Measurements from ENCODE around the gene PAPSS1. TPM values are rescaled to one million over a fixed set of nuclear protein-coding genes. Genes with fewer than 3 reads are reported as not detected.
"Not testable (repeated sequence)": the region's sequence is repeated elsewhere in the genome, so short reads cannot be mapped to it uniquely, and the experiment has no call there.

The PAPSS1 gene
- total RNA-seq, 1 donor from 2014 or later: 118 TPM

DNA sequence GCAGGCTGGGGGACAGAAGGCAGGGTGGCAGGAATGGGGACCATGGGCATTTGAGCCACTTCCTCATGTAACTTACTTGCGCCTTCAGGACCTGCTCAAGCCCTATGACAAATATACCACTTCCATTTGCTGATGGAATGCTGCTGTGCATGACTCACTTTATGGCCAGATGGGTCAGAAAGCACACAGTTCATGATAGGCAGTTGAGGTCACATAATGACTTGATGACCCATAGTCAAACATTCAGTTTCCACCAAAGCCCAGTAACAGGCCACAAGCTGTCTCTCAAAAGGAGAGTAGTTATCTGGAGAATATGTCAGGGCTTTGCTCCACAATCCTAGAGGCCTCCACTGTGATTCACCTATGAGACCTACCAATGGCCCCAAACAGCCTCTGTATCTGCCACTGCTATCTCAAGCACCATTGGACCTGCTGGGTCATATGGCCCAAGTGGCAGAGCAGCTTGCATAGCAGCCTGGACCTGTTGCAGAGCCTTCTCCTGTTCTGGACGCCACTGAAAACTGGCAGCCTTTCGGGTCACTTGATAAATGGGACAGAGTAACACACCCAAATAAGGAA is 5.3 kb upstream of the PAPSS1 start:
- DNase-seq: no peak

DNA sequence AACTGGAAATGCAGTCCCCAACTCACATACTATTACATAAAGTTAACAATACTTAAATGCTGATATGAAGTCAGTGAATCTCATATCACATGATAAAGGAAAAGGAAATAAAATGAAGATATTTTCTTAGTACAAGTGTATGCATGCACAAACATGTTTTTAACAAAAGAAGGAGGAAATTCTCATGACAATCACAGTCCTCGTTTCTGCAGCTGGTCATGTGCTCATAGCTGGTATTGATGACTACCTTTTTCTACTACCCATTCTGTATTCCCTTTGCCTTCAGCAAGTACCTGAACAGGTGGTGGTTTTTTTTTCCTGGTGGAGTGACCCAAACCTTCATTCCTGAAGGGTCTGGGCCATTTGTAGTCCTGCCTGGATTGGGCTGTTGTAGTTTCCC is 3.3 kb upstream of the PAPSS1 start:
- DNase-seq: not testable (repeated sequence)

DNA sequence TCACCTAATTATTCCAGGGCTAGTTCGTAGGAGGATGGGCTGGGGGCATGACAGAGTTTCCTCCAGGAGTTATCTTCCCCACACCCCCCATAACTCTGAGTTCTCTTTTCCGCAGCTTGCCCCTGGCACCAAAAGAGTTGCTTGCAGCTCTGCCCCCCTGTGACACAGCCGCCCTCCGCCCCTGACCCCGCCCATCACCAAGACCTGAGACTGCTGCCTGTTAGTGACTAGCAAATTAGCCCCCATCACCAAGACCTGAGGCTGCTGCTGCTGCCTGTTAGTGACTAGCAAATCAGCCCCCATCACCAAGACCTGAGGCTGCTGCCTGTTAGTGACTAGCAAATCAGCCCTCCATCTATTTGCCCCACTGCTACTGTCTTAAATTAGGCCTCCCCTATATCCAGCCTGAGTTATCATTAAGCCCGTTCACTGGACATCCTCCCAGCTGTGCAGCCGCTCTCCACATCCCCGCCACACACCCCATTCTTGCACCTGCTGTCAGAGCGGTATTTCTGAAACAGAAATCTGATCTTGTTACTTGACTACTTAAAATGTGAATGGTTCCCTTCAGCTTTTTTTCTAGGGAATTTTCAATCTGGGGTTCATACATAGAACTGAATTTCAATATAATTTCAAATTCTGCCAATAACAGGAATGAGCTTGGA is 1.5 kb upstream of the PAPSS1 start:
- no peak for DNase-seq

DNA sequence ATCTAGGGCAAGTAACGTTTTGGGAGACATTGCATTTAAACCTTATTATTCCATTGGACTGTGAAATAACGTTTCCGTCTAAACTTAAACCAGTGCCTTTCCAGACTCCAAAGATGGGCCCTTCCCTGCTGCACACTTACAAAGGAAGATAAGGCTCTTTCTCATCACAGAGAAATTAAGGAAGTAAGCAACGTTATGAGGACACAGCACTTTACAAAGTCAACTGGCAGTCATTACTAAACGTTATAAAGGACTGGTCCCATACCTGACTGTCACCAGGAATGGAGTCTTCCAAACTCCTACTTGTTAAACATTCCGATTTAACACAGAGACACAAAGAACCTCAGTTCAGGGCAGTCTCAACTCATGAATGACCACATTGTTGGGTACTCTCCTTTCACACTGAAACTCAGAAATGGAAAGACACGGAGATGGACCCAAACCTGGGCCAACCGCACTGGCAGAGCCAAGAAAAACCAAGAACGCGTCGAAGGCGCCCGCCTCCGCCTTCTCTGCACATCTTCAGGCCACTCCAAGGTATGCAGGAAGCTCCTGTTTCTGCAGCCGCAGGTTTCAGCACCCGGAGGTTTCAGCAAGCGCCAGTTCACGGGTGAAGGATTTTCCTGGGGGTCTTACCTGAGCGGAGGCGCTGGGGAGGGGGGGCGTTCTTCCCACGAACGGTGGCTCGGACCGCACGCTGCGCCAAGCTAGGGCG is 670 bp downstream of the PAPSS1 start:
- no peak for DNase-seq

DNA sequence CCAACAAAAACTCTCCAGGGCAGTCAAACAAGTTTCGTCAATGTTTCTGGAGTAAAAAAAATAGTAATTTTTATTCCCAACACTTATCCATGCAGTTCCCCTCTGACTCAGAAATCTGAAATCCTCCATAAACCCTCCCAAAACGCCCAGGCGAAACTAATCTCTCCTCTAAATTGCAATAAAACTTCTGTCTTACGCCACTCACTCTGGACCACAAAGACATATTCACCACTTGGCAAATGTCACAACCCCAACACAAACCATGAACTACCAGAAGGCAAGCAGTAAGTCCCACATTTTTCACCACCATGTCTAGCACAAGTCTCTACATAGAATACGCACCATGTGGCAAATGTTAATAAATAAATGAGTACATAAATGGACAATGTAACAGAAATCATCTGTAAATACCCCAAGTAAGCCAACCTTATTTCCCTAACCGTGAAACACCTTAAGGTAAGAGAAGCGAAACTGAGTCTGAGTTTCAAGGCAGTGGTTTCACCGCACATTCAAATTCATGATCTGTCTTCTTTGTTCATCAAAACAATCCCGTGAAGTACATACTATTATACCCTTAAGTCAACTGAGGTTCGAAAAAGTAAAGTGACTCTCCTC is 1.6 kb downstream of the PAPSS1 start:
- DNase-seq: no peak

DNA sequence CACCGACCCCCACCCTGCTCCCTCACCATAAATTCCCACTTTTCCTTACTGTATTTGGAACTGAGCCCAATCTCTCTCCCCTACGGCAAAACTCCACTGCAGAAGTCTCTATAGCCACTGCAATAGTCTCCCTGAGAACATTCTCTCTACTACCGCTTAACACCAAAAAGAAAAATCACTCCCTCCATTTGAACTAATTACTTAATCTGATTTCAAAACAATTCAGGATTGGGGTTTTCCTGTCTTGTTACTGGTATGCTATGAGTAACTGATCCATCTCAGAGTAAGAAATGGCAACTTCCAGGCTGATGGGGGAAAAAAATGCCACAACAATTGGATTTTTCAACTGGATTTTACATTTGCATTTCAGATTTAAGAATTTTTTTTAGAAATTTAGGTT is 5.8 kb downstream of the PAPSS1 start:
- DNase-seq: no peak

DNA sequence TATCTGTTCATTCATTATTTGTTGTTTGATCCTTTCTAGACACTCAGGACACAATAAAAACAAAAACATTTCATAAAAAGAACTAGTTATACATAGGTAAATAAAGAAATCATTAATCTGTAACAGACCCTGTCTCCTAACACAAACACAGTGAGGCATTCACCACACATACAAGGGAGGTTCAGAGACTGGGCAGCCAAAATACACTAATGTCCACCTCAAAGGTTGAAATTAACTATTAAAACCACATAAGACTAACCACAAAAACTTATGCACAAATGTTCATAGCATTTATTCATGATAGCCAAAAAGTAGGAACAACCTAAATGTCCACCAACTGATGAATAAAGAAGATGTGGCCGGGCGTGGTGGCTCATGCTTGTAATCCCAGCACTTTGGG is 7.8 kb downstream of the PAPSS1 start:
- DNase-seq: no peak

DNA sequence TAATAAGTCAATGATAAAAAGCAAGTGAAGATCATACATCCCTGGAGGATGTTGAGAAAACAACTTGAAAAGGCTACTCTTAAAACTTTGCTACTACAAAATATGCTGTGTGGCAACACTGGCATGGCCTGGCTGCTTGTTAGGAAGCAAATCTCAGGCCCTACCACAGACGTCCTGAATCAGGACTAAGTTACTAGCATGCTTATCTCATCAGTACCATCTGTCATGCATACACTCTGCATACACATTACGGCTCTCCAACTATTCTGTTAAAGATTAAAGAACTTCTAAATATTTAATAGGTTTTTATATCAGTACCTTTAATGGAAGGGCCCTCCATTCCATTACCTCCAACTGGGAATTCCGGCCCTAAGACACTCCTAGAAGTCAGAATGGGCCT is 8.2 kb downstream of the PAPSS1 start:
- DNase-seq: no peak

DNA sequence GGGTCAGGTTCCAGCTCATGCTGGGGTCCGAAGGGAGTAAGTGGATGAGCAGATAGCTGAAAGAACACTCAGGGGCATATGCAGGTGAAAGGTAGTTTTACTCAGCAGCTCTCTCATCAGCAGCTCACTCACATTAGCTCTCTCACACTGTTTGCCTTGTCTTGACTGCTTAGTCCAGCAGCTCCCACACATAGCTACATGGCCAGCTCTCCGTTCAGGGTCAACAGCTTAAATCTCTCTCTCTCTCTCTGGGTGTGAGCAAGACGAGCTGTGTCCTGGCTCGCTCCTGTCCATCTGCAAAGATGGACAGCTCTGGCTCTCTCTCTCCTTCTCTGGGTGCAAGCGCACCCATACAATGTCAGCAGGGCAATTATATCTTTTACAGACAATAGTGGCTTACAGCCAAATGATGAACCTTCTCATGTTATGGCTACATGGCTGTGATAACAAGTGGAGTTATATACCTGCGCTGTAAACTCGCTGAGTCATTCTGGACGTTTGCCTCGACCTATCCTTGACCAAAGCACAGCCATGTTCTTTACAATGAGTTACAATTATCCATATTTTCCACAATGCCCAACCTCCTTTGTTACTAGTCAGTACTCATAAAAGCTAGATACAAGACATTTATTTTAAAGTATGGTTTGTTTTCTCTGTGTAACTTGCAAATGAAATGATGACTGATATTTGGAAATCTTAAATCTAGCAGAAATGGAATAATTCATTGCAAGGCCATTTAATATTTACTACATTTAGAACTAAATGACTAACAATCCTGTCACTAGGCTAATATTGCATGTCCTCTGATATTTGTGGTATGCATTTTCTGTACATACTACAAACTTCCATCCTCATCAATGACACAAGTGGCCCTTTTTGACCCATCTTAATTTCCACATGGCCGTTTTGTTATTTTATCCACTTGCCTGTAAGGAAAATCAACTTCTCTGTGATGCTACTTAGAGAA is 9.3 kb downstream of the PAPSS1 start:
- DNase-seq: no peak

DNA sequence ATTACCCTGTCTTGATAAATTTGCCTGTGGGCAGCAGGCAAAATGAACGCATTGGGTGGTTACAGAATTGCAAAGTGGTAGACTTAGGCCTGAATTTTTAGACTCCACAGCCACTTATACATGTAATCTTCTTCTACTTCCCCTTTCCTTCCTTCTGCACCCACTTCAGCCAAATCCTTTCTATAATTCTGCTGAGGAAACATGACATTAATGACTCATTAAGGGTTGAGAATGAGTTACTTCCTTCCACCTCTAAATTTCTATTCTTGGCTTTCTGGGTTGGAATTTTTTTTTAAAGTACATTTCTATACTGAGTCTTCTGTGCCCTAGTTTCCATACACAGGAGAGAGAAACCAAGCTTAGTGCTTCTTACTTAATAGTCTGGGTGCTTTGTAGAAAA is 10.1 kb downstream of the PAPSS1 start:
- DNase-seq: no peak

DNA sequence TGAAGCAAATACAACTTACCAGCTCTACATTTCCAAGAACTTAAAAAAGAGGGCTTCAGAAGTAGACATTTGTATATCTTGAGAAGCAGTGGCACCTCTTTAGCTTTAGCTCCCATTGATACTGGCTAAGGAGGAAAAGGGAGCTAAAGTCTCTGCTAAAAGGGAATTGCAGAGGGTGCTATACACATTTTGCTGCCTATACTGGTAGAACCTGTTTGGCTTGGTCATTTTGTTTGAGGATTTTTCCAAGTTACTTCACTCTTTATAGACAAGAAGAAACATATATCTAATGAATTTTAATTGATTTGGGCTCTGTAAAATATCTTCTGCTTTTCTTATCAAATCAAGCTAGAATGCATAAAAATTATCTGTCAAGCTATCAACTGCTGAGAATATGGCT is 11.8 kb downstream of the PAPSS1 start:
- DNase-seq: no peak

DNA sequence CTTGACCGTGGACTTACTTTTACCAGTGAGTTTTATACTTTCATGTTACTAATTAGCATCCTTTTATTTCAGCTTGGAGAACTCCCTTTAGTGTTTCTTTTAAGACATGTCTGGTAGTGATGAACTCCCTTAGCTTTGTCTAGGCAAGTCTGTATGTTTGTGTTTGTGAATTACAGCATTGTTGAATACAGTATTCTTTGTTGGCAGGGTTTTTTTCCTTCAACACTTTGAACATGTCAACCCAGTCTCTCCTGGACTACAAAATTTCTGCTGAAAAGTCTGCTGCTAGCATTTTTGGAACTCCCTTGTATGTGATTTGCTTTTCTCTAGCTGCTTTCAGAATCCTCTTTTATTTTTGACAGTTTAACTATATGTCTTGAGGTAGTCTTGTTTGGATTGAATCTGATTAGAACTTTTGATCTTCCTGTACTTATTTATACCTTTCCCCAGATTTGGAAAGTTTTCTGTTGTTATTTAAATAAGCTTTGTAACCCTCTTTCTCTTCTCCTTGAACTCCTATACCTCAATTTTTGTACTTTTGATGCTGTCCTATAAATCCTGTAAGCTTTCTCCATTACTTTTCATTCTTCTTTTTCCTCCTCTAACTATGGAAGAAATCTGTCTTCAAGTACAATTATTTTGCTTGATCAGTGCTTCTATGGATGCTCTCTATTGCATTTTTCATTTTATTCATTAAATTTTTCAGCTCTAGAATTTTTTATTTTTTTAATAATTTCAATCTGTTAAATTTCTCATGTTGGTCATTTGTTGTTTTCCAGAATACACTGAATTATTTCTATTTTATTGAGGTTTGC is 14.1 kb downstream of the PAPSS1 start:
- no peak for DNase-seq

DNA sequence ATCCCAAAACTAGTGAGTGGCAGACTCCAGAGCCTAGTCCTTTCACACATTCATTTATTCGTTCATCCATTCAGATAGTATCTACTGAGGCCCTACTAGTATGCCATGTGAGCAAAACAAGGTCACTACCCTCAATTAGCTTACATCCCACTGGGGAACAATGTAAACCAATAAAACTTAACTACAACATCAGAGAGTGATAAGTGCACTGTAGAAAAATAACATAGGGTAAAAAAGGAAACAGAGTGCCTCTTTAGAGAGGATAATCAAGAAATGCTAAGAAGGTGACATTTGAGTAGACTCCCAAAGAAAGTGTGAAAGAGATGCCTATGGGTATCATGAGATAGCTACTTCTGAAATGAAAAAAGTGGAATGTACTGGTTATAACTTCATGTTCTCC is 18.5 kb downstream of the PAPSS1 start:
- no peak for DNase-seq

DNA sequence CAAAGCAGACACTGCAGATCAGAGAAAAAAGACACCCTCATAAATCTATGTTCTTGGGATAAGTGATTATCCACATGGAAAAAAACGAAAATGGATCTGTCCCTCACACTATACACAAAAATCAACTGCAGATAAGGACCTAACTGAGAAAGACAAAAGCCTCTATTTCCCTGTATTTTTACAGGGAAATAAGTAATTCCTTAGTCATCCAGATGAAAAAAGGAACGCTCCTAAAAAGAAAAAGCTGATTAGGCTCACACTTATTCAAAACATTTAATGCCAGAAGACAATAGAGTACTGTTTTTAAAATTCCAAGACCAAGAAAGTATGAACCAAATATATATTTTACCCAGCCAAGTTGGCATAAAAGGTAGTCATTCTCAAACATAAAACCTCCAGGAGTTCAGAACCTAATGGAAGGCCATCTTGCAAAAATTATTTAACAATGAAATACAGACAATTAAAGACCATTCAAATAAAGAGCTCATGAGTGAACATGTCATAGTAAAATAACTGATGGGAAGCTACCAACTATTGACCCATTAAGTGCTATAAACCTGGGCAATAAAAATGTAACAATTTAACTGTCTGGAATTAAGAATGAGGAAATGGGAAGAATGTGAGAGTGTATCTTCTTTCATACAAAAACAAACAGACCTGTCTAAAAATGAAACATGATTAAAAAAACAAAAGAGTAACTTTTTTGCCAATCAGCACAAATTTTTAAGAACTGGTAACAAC is 20.4 kb downstream of the PAPSS1 start:
- no peak for DNase-seq

DNA sequence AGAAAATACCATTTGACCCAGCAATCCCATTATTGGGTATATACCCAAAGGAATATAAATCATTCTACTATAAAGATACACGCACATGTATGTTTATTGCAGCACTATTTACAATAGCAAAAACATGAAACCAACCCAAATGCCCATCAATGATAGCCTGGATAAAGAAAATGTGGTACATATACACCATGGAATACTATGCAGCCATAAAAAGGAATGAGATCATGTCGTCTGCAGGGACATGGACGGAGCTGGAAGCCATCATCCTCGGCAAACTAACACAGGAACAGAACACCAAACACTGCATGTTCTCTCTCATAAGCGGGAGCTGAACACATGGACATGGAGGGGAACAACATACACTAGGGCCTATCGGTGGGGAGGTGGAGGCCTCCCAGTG is 23.8 kb downstream of the PAPSS1 start:
- not testable (repeated sequence) for DNase-seq

DNA sequence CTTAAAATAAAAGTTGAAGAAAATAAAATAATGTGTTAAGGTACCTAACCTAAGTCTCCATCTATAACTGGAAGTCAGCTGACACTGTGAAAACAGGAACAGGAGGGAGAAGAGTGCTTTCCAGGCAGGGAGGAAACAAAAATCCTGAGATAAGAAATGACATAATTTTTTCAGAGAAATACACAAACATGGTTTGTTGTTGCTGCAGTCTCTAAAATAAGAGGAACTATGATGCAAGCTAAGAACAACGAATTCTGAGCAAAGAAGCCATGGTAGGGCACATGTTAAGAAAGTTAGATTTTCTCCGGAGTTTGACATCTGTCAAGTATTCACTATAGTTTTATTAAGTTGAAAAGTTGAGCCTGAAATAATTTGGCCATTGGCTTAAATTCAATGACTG is 26.9 kb downstream of the PAPSS1 start:
- DNase-seq: no peak

DNA sequence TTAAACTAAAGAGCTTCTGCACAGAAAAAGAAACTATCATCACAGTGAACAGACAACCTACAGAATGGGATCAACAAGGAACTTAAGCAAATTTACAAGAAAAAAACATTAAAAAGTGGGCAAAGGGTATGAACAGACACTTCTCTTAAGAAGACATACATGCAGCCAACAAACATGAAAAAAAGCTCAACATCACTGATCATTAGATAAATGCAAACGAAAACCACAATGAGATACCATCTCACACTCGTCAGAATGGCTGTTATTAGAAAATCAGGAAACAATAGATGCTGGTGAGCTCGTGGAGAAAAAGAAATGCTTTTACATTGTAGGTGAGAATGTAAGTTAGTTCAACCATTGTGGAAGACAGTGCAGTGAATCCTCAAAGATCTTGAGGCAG is 27.8 kb downstream of the PAPSS1 start:
- DNase-seq: no peak

DNA sequence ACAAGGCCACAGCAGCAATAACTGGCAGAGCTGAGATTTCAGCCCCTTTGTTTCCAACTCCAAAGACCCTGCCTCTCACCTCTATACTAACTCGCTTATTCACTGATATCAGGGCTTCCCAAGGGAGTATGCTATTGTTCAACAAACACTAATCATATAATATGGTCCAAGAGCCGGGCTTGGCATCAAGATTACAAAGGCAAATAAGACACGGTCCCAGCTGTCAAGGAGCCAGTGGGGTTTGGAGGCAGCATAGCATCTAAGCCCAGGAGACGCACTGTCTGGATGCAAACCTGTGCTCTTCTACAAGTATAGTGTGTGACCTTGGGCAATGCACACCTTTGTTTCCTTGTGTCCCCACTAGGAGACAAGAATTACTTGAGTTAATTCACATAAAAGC is 28.7 kb downstream of the PAPSS1 start:
- no peak for DNase-seq

DNA sequence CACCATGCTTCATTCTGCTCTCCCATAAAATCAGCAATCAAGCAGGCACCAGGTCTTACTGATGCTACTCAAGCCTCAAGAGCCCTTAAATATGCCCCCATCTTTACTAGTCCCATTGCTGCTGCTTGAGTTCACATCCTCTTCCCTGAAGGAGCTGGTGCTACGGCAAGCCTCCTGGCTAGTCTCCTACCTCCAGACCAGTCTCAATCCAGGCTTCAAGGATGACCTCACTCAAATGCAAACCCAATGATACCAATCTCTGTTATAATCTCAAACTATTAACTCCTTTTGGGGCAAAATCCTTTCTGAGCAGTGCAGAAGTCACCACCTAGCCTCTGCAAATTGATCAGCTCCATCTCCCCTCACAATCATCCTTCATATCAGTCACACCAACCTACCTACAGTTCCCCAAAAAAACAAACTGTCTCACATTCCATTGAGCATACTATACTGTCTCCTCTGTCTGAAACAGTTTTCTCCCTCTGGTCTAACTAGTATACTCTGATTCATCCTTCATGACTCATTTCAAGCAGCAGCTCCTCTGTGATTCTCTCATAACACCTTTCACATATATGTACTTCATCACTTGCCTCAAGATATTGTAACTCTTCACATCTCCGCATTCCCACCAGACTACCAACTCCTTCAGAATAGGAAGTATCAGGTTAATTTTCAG is 30.0 kb downstream of the PAPSS1 start:
- DNase-seq: no peak

DNA sequence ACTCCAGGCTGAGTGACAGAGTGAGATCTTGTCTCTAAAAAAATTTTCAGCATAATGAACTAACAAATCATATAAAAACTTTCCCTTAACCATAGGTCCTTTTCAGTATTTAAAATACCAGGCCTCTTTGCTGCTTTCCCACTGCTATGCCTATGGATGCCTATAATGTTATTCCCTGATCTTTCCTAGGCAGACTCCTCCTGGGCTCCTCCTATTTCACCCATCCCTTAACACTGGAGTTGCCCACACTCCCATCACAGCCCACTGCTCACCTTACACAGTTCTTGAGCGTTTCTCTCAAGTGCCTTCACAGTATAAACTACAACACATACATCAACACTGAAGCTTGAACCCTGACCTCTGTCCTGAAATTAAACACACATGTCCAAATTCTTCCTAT is 31.6 kb downstream of the PAPSS1 start:
- DNase-seq: no peak
